GM12892 (cell line): ENCODE data around the gene MAPKAPK3. TPM values are rescaled to one million over a fixed set of nuclear protein-coding genes. Genes with fewer than 3 reads are reported as not detected.

Experiments used
- DNase-seq: peaks from one replicate; pipeline ENCODE4 v3.0.0; 2011; ENCODE audit not compliant: insufficient read length
- FAIRE-seq: peaks from 2 replicates; lab custom pipeline; 2011; peaks lifted over from hg19 to GRCh38; lab: Jason Lieb, UNC
- POLR2A ChIP-seq: IDR thresholded peaks from 2 replicates; pipeline ENCODE4 v1.6.1; 2011; ENCODE audit warnings: low read depth, low read length, control low read depth
- POLR2AphosphoS5 ChIP-seq: IDR thresholded peaks from 2 replicates; pipeline ENCODE4 v1.6.1; 2011; ENCODE audit warnings: low read depth, low read length, control low read depth
- TAF1 ChIP-seq: IDR thresholded peaks from 2 replicates; pipeline ENCODE4 v1.6.1; 2011; ENCODE audit warnings: low read depth, mild to moderate bottlenecking, control low read depth, low read length, borderline replicate concordance
- polyA plus RNA-seq: library from polyadenylated mRNA; unstranded; fragments of >200 nt; gene quantifications from one replicate; pipeline ENCODE4 v1.2.1, GENCODE V29; 2012; ENCODE audit warnings: missing spikeins, inconsistent platforms; ENCODE audit not compliant: missing spikeins

MAPKAPK3 gene
- polyA plus RNA-seq = 9.3 TPM

DNA sequence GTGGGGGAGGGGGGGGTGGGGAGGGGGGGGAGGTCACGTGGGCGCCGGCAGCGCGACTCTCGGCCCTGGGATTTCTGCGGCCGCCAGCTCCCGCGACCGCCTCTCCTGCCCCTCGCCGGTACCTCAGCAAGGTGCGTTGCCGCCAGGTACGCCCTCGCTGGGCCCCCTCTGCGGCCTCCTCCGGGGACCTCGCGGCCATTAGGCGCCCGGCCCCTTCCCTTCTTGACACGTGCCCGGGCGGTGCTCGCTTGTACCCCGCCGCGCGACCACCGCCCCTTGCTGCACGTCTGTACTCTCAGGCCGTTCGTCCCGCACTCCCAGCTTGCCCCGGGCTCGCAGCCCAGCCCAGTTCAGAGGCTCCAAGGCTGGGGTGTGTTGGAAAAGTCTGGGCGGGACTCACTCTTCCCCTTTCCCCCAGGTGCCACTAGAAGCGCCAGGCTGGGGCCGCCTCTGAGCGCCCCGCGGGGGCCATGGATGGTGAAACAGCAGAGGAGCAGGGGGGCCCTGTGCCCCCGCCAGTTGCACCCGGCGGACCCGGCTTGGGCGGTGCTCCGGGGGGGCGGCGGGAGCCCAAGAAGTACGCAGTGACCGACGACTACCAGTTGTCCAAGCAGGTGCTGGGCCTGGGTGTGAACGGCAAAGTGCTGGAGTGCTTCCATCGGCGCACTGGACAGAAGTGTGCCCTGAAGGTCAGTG lies at the start of gene MAPKAPK3:
Gene MAPKAPK3 (plus strand): TSS at position 56 of the 696 bp plus-strand sequence. CDS start 415 bp downstream, at position 471.
- no peak for TF ChIP-seq TAF1
- TF ChIP-seq POLR2A = peak; percentile 41; the same call in 1 of the 2 replicates
- TF ChIP-seq POLR2AphosphoS5 = no peak
- peak; percentile 89 for DNase-seq
- FAIRE-seq = no peak

DNA sequence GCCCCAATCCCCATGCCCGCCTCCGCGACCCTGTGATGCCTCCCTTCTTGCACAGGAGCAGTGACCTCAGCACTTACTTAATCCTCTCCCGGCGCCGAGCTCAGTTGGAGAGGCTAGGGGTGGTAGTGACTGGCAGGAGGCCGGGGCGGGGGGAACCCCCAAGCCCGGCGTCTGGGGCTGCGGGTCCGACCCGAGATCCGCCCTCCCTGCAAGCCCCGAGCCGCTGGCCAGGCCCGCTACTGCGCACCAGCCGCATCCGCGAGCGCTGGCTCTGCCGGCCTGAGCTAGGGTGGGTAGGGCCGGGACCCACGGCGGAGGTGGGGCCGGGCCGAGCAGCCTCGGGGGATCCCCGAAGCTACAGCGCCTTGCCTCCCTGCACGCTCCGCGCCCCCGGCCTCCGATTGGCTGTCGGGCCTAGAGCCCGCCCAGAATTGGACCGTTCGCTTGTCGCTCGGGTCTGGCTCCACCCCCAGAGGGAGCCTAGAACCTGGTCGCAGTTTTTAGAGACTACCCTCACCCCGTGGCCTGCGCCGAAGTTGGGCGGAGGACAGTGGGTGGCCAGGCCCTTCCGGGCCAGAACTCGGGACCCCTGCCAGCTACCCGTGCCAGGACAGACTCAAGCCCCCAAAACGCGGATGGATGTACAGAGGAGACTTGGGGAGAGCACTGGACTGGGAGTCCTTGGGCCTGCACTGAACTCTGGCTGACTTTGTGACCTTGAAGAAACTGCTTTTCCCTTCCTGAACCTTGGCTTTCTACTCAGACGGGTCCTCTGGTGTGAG lies 49.4 kb upstream of the MAPKAPK3 start, which contains the start of gene C3orf18:
Gene C3orf18 (minus strand): TSS at position 362 of the 782 bp plus-strand sequence. CDS start 2,048 bp downstream, outside the sequence.
- TF ChIP-seq TAF1 (no peak), POLR2AphosphoS5 (no peak), POLR2A (peak; percentile 45; the same call in 1 of the 2 replicates)
- peak; percentile 100 for DNase-seq
- peak; percentile 95 for FAIRE-seq

DNA sequence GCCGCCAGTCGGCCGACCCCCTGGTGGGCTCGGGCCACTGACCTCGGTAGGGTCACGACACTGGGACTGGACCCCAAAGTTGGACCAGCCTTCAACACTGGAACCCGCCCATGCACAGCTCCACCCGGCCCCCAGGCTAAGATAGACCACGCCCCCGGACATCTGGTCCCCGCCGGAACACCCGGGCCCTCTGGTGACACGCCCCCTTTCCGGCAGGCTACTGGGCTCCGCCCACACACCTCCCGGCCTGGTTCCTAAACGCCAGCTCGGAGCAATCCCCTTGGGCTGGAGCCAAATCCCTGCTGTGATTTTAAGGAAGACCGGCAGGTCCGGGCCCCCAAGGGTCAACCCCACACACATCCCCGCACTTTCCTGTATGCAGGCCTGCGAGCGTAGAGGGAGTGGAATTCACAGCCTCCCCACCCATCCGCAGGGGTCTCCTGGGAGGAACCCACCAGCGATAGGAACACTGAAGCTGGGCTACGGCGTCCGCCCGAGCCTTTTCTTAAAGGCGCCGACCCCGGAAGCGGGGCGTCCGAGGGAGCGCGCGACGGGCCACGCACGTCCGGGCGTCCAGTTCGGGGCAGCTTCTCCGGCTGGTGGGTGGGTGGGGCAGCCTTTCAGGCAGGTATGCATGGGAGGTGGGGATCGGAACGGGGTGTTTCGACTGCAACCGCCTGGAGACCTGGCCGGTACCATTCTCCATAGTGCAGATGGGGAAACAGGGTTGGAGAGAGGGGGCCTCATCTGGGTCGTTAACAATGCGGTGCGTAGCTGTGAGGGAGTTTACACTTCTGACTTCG lies 47.8 kb upstream of the MAPKAPK3 start, which contains the start of gene HEMK1:
Gene HEMK1 (plus strand): TSS at position 576 of the 803 bp plus-strand sequence. CDS start 1,583 bp downstream, outside the sequence.
- DNase-seq (peak; percentile 99), FAIRE-seq (peak; percentile 93)
- TF ChIP-seq POLR2A = peak; percentile 70; the same call in 1 of the 2 replicates
- TF ChIP-seq POLR2AphosphoS5 = no peak
- TF ChIP-seq TAF1 = peak; percentile 89

DNA sequence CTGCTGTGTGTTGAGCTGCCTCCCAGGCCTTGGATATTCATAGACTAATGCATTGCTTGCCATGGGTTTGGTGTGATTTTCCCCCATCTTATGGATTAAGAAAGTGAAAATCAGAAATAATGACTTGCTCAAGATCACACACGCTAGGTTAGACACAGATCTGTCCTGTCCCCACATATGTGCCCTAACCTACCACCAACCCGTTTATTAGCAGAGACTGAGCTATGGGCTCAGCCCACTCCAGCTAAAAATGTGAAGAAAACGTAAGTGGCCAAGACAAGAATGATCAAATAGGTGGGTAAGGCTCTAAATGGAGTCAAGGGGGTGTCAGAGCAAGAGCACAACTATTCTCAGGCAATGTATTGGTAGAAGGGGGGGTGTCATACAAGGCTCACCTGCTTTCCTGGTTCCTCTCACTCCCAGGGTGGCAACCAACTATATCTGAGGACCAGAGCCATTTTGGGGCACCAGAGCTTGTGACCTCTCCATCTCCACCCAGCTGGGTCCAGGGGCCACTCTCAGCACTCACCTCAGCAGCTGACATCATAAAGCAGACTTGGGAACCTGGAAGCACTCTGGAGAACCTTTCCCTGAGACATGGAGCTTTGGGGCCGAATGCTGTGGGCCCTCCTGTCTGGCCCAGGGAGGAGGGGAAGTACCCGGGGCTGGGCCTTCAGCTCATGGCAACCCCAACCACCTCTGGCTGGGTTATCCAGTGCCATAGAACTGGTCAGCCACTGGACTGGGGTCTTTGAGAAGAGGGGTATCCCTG lies 46.3 kb upstream of the MAPKAPK3 start:
- FAIRE-seq = no peak
- no peak for TF ChIP-seq POLR2A
- no peak for TF ChIP-seq POLR2AphosphoS5
- no peak for TF ChIP-seq TAF1
- no peak for DNase-seq

DNA sequence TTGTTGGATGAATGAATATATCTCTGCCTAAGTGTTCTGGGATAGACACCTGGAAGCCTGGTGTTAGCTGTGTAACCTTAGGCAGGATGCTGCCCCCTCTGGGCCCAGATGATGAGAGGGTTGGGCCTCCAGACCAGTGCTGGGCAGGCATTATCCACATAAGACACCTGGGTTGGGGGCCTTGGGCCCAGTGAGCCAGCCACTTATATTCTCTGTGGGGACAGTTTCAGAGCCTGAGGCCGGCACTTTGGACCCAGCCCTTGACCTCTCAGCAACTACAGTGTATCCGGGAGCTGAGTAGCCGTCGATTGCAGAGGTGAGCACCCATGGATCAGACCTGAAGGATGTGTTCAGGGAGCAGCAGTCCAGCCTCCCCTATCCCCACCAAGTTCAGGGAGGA lies 45.5 kb upstream of the MAPKAPK3 start:
- FAIRE-seq (no peak), DNase-seq (no peak)
- TF ChIP-seq TAF1 (no peak), POLR2AphosphoS5 (no peak), POLR2A (no peak)

DNA sequence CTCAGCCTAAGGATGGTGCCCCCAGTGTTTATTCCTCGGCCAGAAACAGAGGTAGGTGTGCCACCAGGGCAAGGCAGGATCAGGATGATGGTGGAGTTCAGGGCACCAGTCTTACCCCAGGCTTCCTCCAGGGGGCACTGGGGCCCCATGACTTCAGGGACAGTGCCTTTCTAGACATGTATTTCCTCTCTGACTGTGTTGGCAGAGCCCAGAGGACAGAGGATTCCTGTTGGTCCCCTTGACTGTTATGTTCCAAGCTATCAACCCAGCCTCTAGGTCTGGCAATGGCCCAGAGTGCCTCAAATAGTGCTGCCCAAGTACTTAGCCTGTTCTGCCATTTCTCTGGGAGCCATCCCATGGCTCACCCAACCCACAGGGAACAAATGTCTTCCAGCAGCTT lies 44.8 kb upstream of the MAPKAPK3 start:
- FAIRE-seq = peak; percentile 96
- DNase-seq = peak; percentile 66
- no peak for TF ChIP-seq POLR2AphosphoS5
- TF ChIP-seq TAF1 = no peak
- no peak for TF ChIP-seq POLR2A

DNA sequence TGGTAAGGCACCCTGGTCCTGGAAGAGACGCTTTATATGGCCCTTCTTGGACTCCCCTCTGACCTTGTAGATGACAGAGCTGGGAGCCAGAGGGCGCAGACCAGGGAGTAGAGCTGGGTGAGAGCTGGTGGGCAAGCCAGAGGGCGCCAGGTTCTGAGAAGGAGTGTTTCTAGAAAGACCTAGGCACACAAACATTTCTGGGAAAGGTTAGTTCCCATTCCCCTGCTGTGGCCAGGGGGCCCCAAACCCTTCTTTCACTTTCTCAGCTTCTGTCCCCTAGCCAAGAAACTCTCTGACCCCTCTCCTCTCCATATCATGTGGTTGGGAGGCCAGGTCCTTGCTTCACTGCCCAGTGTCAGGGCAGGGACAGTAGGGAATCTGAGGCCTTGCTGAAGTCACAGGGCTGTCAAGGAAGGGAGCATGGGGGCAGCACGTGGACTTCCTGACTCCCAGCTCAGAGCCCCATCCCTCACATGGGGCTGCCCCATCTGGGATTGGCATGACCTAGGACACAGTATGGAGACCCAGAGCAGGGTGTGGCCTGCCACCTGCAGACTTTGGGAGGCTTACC lies 44.1 kb upstream of the MAPKAPK3 start:
- no peak for FAIRE-seq
- TF ChIP-seq TAF1 (no peak), POLR2A (no peak), POLR2AphosphoS5 (no peak)
- no peak for DNase-seq

DNA sequence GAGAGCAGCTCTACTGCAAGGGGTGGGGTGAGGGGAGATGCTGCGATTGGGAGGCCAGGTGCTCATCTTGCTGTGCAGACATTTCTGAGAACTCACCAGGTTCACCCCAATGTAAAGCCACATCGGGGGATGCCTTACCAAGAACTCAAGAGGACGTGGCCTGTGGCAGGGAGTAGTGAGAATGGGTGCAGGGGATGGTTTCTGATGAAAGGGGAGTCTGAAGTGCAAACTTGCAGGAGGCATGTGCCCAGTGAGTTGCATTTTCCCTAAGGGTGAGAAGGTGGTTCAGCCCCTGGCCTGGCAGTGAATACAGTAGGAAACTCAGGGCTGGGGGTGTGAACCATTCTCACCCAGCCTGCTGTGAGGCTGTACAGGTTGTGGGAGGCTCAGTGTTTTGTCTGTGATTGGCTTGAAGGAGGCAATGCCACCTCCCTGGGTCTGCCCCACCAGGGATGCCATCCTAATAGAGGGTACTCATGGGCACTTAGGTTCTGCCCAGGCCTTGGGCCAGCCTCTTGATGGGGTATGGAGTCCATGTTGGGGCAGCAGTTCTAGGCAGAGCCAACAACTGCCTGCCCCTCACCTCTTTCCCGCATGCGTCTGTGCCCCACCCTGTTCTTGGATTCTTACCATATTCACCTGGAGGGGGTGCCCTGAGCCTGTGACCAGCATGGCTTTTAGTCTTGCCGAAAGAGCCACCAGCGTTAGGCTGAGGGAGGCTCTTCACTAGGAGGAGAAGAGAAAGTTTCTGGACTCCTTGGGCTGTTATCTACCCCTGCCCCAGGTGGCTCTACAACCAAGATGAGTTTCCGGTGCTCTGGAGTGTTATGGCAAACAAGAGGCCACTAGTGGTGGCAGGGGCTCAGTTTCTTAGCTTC lies 43.1 kb upstream of the MAPKAPK3 start:
- TF ChIP-seq POLR2A (no peak), TAF1 (no peak), POLR2AphosphoS5 (no peak)
- DNase-seq = no peak
- FAIRE-seq = no peak

DNA sequence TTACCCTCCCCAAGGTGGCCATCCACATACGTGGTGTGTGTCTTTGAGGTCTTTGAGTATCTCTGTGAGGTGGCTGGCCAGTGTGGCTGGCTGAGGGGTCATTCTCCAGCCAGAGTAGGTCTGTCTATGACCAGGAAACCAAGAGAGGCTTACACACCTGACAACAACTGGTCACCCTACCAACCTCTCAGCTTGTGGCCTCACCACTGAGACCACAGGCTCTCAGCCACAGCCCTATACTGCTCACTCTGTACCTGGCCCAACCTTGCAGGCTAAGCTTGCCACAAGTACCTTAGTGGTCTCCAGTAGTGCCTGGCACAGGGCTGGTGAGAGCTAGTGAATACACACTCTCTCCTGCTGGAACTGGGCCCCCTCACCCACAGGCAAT lies 42.5 kb upstream of the MAPKAPK3 start:
- FAIRE-seq (no peak), DNase-seq (no peak)
- TF ChIP-seq TAF1 = no peak
- TF ChIP-seq POLR2AphosphoS5 = no peak
- TF ChIP-seq POLR2A = no peak

DNA sequence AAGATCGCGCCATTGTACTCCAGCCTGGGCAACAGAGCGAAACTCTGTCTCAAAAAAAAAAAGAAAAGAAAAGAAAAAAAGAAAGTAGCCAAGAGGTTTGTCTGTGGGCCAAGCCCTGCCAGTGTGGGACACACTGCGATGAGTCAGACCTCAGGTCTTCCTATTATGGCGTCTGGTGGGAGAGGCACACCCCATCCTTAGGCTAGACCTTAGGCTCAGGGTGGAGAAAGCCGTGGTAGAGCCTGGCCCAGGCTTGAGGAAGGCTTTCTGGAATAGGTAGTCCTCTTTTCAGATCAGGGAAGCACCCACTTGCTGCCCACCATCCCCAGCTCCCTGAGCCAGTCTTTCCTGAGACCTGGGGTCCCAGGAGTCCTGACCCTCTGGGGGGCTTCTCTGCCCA lies 41.6 kb upstream of the MAPKAPK3 start:
- TF ChIP-seq POLR2A = no peak
- TF ChIP-seq POLR2AphosphoS5 = no peak
- no peak for TF ChIP-seq TAF1
- no peak for DNase-seq
- no peak for FAIRE-seq
